Endothelial cell of umbilical vein (primary cell): ENCODE measurements around the gene KCTD1. TPM values are rescaled to one million over a fixed set of nuclear protein-coding genes. Genes with fewer than 3 reads are reported as not detected.

Source experiments
- BruUV-seq: library from RNA; stranded (reverse); fragments of 400-500 nt; replicated peaks from 2 replicates; lab custom pipeline; 2021; lab: Mats Ljungman, UMichigan
- CTCF ChIA-PET: fragments of 300-600, 350-600 bp; sonication (Branson Sonifier 250); formaldehyde crosslinking; loops from one replicate; lab custom pipeline; 2021; ENCODE audit warnings: antibody characterized with exemption, inconsistent platforms; lab: Charles Lee
- POLR2A ChIA-PET: fragments of 300-600, 350-600 bp; sonication (Branson Sonifier 250); formaldehyde crosslinking; loops from one replicate; lab custom pipeline; 2021; ENCODE audit warnings: antibody characterized with exemption, inconsistent platforms; lab: Charles Lee
- DNase-seq: peaks from one replicate; pipeline ENCODE4 v3.0.0-alpha.2; 2011; ENCODE audit warnings: low read depth, low spot score
- FAIRE-seq: peaks from 2 replicates; lab custom pipeline; 2011; peaks lifted over from hg19 to GRCh38; lab: Jason Lieb, UNC
- H2AFZ ChIP-seq: 2 replicates; pipeline ENCODE4 v1.6.0; 2012; ENCODE audit warnings: low read depth, low read length, control low read depth, inconsistent platforms
- H3K27ac ChIP-seq: 2 replicates; pipeline ENCODE4 v1.5.1; 2011; ENCODE audit warnings: low read depth, mild to moderate bottlenecking, control low read depth, low read length, moderate library complexity; ENCODE audit not compliant: insufficient read depth
- H3K27me3 ChIP-seq, 2 experiments: 2 replicates each; pipeline versions ENCODE4 v1.6.0 to v1.6.1; 2011; ENCODE audit warnings: low read length in 2 of 2, mixed read lengths in 1 of 2; ENCODE audit not compliant: control insufficient read depth in 2 of 2, insufficient read depth in 2 of 2
- H3K36me3 ChIP-seq, 2 experiments: 2 replicates in 1 of 2; 3 replicates in 1 of 2; pipeline ENCODE4 v1.5.1; 2011; ENCODE audit warnings: low read length in 2 of 2, mild to moderate bottlenecking in 1 of 2, moderate library complexity in 1 of 2; ENCODE audit not compliant: control insufficient read depth in 2 of 2, insufficient read depth in 2 of 2; ENCODE audit errors: extremely low read depth in 1 of 2
- H3K4me1 ChIP-seq: 3 replicates; pipeline ENCODE4 v1.5.1; 2011; ENCODE audit warnings: mild to moderate bottlenecking, low read length; ENCODE audit not compliant: control insufficient read depth, insufficient read depth; ENCODE audit errors: extremely low read depth
- H3K4me2 ChIP-seq: 2 replicates; pipeline ENCODE4 v1.6.1; 2011; ENCODE audit warnings: low read length, control low read depth, mixed read lengths; ENCODE audit not compliant: insufficient read depth
- H3K4me3 ChIP-seq, 3 experiments: fragments of 200-600 bp in 1 of 3; sonication (generic), shearing (Covaris generic) in 1 of 3; replicated peaks in 1 of 3; 2 replicates each; pipeline ENCODE4 v1.5.1; 2011 to 2016; ENCODE audit warnings: control low read depth in 3 of 3, low read length in 3 of 3, mild to moderate bottlenecking in 2 of 3, inconsistent platforms in 1 of 3, low read depth in 1 of 3, moderate library complexity in 1 of 3; ENCODE audit not compliant: insufficient read depth in 1 of 3
- H3K79me2 ChIP-seq: 2 replicates; pipeline ENCODE4 v1.6.0; 2012; ENCODE audit warnings: low read length, inconsistent platforms; ENCODE audit not compliant: control insufficient read depth, insufficient read depth
- H3K9ac ChIP-seq: replicated peaks from 2 replicates; pipeline ENCODE3; 2011; ENCODE audit warnings: low read length, control low read depth; ENCODE audit not compliant: insufficient read depth; ENCODE audit errors: extremely low read depth
- H3K9me1 ChIP-seq: replicated peaks from 3 replicates; pipeline ENCODE4 v1.6.0; 2011; ENCODE audit warnings: mild to moderate bottlenecking, low read length; ENCODE audit not compliant: control insufficient read depth, insufficient read depth; ENCODE audit errors: extremely low read depth
- H3K9me3 ChIP-seq: replicated peaks from 2 replicates; pipeline ENCODE4 v1.5.1; 2012; ENCODE audit warnings: low read length, inconsistent platforms; ENCODE audit not compliant: control insufficient read depth, insufficient read depth
- H4K20me1 ChIP-seq: replicated peaks from 2 replicates; pipeline ENCODE3; 2011; ENCODE audit warnings: mild to moderate bottlenecking, low read length; ENCODE audit not compliant: control insufficient read depth, insufficient read depth; ENCODE audit errors: extremely low read depth
- CTCF ChIP-seq, 2 donors: IDR thresholded peaks; 1 replicate in 1 of 2; 2 replicates in 1 of 2; pipeline ENCODE4 v1.5.1; 2011; ENCODE audit warnings: low read length in 2 of 2, mild to moderate bottlenecking in 2 of 2, moderate library complexity in 2 of 2, control low read depth in 1 of 2, inconsistent platforms in 1 of 2, low read depth in 1 of 2; ENCODE audit not compliant: insufficient read depth in 1 of 2; ENCODE audit errors: extremely low read depth in 1 of 2
- EZH2 ChIP-seq: IDR thresholded peaks from 2 replicates; pipeline ENCODE4 v1.6.1; 2012; ENCODE audit warnings: borderline replicate concordance, low read depth, mild to moderate bottlenecking, moderate library complexity, low read length, inconsistent platforms; ENCODE audit not compliant: severe bottlenecking
- FOS ChIP-seq: IDR thresholded peaks from 2 replicates; pipeline ENCODE4 v1.6.1; 2011; ENCODE audit warnings: mild to moderate bottlenecking, low read length, moderate library complexity, borderline replicate concordance; ENCODE audit not compliant: insufficient read depth
- GATA2 ChIP-seq: IDR thresholded peaks from 2 replicates; pipeline ENCODE4 v1.7.0; 2011; ENCODE audit warnings: low read depth, mild to moderate bottlenecking, moderate library complexity, mixed read lengths, low read length; ENCODE audit not compliant: insufficient read length, insufficient read depth
- JUN ChIP-seq: IDR thresholded peaks from 2 replicates; pipeline ENCODE4 v1.6.1; 2011; ENCODE audit warnings: borderline replicate concordance, low read depth; ENCODE audit not compliant: insufficient read length, insufficient read depth
- MAX ChIP-seq: IDR thresholded peaks from 2 replicates; pipeline ENCODE4 v1.6.1; 2011; ENCODE audit not compliant: insufficient read depth, insufficient read length
- MYC ChIP-seq: IDR thresholded peaks from one replicate; pipeline ENCODE4 v1.6.1; 2011; ENCODE audit warnings: mild to moderate bottlenecking, low read depth, low read length
- POLR2A ChIP-seq: IDR thresholded peaks from 2 replicates; pipeline ENCODE4 v1.6.1; 2012; ENCODE audit warnings: low read depth, mild to moderate bottlenecking, control low read depth, low read length
- POLR2AphosphoS5 ChIP-seq: IDR thresholded peaks from 2 replicates; pipeline ENCODE4 v1.6.1; 2012; ENCODE audit warnings: low read depth, mild to moderate bottlenecking, control low read depth, low read length, moderate library complexity; ENCODE audit not compliant: insufficient read depth
- dilution Hi-C: fragments of 300-500 bp; cut with MboI; formaldehyde crosslinking; loops from one replicate; pipeline ENCODE4 v1.15.0; 2019; ENCODE audit warnings: low sequenced_read_pairs; ENCODE audit not compliant: extremely low pct_ligation_motif_present
- intact Hi-C: fragments of 100-400 bp; cut with micrococcal nuclease; formaldehyde crosslinking; loops from one replicate; pipeline ENCODE4 v1.10.0; 2022
- polyA plus RNA-seq, 4 experiments: library from polyadenylated mRNA; depleted of rRNA in 3 of 4; stranded (reverse) in 3 of 4; unstranded in 1 of 4; fragments of >200 nt; gene quantifications; 2 replicates each; pipeline versions ENCODE4 v1.2.1 to v1.2.3, GENCODE V29; 2011 to 2012; ENCODE audit warnings: missing spikeins in 1 of 4
- total RNA-seq: library from RNA; stranded (reverse); gene quantifications from 2 replicates; pipeline ENCODE4 v1.2.3, GENCODE V29; 2021

KCTD1 gene
- total and polyA plus RNA-seq, 2 donors (not counting 3 experiments of a cell fraction or from before 2014, with no cell fraction given): 6.1 to 12.1 TPM

GRCh38 chr18:26561769-26562168 lies 13.4 kb upstream of the KCTD1 start:
- intact Hi-C loops: no loop called here
- BruUV-seq: no TSS peak

More at GRCh38 chr18:26561769-26562168, 13.4 kb upstream of the KCTD1 start:
- H3K79me2 ChIP-seq: no peaks in the 10 kb centered on the region
- ChIA-PET CTCF (no interaction called here), POLR2A (no interaction called here)
- dilution Hi-C loops: no loop called here
- H3K36me3 ChIP-seq: no peaks in the 10 kb centered on the region
- H3K4me3 ChIP-seq: no peak overlapping the region
- DNase-seq (no peak), FAIRE-seq (no peak)
- no peaks in the 10 kb centered on the region for H3K9me3 ChIP-seq
- no peaks in the 10 kb centered on the region for H4K20me1 ChIP-seq
- no peak overlapping the region for H2AFZ ChIP-seq
- no peak overlapping the region for H3K9ac ChIP-seq
- H3K27ac ChIP-seq: no peak overlapping the region
- H3K27me3 ChIP-seq: peaks cover 9 to 12% of the 10 kb centered on the region in 2 experiments
- TF ChIP-seq EZH2 (no peak), POLR2AphosphoS5 (no peak), CTCF (IDR thresholded peaks at IDR 0.05; ENCODE audit: extremely low read depth in 1 of 2, insufficient read depth in 1 of 2, low read depth in 1 of 2, low read length in 2 of 2) (no peak), FOS (no peak), POLR2A (no peak), JUN (no peak), MAX (no peak), GATA2 (no peak), MYC (no peak)
- H3K4me2 ChIP-seq: no peak overlapping the region
- H3K9me1 ChIP-seq: no peaks in the 10 kb centered on the region
- H3K4me1 ChIP-seq: no peaks in the 10 kb centered on the region
